ENCODE measurements around the gene WASF1. TPM values are rescaled to one million over a fixed set of nuclear protein-coding genes. Genes with fewer than 3 reads are reported as not detected.
A peak's percentile ranks its signal among the peaks of the same experiment; 100 is the strongest.

Gene WASF1
- total and polyA plus RNA-seq, 7 donors = 0.92 to 34.9 (median 10.2) TPM

- no peak for DNase-seq
- no peaks in the 10 kb centered on the region for H3K4me1 ChIP-seq
- no peaks in the 10 kb centered on the region for H3K27me3 ChIP-seq
- H3K9me3 ChIP-seq = no peaks in the 10 kb centered on the region
- no peak overlapping the region for H3K4me3 ChIP-seq
- H3K27ac ChIP-seq = no peak overlapping the region
- WGBS, 2 donors = 63 to 71% methylated on average over 1 of the region's 1 CpG
- intact Hi-C loops (cut with DNase I) = no loop called here
- TF ChIP-seq POLR2A (IDR thresholded peaks at IDR 0.05) = no peak
- no peak for TF ChIP-seq EP300 (IDR thresholded peaks at IDR 0.05)
- no peak for TF ChIP-seq CTCF (IDR thresholded peaks at IDR 0.05)
- peaks cover 7 to 96% (median 17%) of the 10 kb centered on the region in 4 donors for H3K36me3 ChIP-seq
These were observed 34.9 kb upstream of the WASF1 start for GRCh38 chr6:110214338-110214737.

- no peak for DNase-seq
- TF ChIP-seq POLR2AphosphoS5 (IDR thresholded peaks at IDR 0.05) (no peak), POLR2A (IDR thresholded peaks at IDR 0.05) (no peak), CTCF (IDR thresholded peaks at IDR 0.05) (no peak), EP300 (IDR thresholded peaks at IDR 0.05) (no peak)
- H3K36me3 ChIP-seq = peaks cover 6 to 88% (median 11%) of the 10 kb centered on the region in 4 donors
- no peak overlapping the region for H3K27ac ChIP-seq
- intact Hi-C loops (cut with DNase I) = no loop called here
- H3K4me3 ChIP-seq = no peak overlapping the region
- no peaks in the 10 kb centered on the region for H3K4me1 ChIP-seq
- no peaks in the 10 kb centered on the region for H3K27me3 ChIP-seq
- WGBS, 2 donors = 94 to 99% methylated on average over 1 of the region's 1 CpG
- no peaks in the 10 kb centered on the region for H3K9me3 ChIP-seq
These were observed 32.3 kb upstream of the WASF1 start for GRCh38 chr6:110211753-110212152.

DNA sequence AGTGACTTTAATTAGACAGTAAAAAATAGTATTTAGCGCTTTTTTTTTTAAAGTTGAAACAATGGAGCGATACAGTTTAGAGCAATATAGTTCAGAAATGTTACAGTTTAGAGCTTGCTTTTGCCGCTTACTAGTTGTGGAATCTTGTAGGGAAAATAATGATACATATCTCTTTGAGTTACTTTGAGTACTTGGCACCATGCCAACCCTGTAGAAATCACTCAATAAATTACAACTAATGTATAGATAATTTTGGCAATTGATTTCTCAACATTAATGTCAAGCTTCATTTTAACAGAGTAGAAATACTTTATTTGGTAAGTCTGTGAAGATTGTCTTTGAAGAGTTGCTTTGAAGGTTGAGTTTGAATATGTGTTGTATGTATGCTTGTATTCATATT, 28.2 kb upstream of the WASF1 start:
- 98 to 100% methylated on average over 3 of the region's 3 CpGs for WGBS, 2 donors
- no peaks in the 10 kb centered on the region for H3K27me3 ChIP-seq
- no peak for DNase-seq
- intact Hi-C loops (cut with DNase I) = no loop called here
- no peak overlapping the region for H3K4me3 ChIP-seq
- no peaks in the 10 kb centered on the region for H3K9me3 ChIP-seq
- H3K36me3 ChIP-seq = peaks cover 5 to 48% (median 6%) of the 10 kb centered on the region in 4 donors
- H3K27ac ChIP-seq = no peak overlapping the region
- peak in 2 of 4 donors; percentile 31 to 38 for TF ChIP-seq POLR2AphosphoS5 (IDR thresholded peaks at IDR 0.05)
- no peak for TF ChIP-seq EP300 (IDR thresholded peaks at IDR 0.05)
- H3K4me1 ChIP-seq = no peaks in the 10 kb centered on the region

DNA sequence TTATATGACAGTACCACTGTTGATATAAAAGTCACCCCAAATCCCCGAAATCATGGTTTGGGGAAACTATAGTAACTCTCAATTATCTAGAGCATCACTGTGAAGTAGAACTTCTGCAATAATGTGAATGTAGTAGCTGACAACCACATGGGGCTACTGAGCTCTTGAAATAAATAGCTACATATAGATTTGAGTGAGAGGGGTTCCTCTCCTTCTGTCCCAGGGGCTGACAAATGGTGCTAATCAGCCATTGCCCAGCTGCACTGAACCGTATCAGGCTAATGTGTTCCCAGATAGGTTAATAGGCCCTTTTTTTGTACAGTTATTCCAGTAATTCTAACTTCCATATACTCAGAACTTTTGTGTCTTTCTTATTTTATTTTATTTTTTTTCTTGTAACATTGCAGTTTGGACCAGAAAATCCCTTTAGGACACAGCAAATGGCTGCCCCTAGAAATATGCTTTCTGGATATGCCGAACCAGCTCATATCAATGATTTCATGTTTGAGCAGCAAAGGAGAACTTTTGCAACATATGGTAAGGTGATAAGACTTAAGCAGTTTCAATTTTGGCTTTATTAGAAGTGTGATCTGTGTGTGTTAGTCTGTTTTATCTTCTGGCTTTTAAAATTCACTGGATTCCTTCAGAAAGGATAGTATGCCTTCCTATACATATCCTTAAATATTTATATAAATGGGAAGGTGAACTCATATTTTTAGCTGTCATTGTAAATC, 21.8 kb upstream of the WASF1 start:
- no peaks in the 10 kb centered on the region for H3K9me3 ChIP-seq
- H3K27ac ChIP-seq = no peak overlapping the region
- H3K36me3 ChIP-seq = no peaks in the 10 kb centered on the region
- no peaks in the 10 kb centered on the region for H3K4me1 ChIP-seq
- TF ChIP-seq CTCF (IDR thresholded peaks at IDR 0.05) = no peak
- no peak for TF ChIP-seq EP300 (IDR thresholded peaks at IDR 0.05)
- intact Hi-C loops (cut with DNase I) = no loop called here
- no peaks in the 10 kb centered on the region for H3K27me3 ChIP-seq
- DNase-seq = no peak
- 93 to 94% methylated on average over 3 of the region's 3 CpGs for WGBS, 2 donors
- no peak overlapping the region for H3K4me3 ChIP-seq

DNA sequence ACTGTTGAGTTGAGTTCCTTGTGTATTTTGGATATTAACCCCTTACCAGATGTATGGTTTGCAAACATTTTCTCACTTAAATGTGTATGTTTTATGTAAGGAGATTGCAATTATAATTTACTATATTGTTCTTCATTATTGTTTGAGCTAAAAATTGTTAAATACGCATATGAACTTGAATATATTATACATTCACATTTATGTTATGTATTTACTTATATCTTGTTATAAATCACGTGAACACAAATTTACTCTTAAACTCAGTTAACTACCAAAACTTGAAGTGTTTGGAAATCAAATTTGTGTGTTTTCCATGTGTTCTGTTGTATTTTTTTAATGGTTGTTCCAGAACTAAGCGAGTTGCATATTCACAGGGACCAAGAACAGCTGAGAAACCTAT, 19.1 kb upstream of the WASF1 start:
- no peak overlapping the region for H3K27ac ChIP-seq
- peaks cover 0 to 6% (median 3%) of the 10 kb centered on the region in 4 donors for H3K36me3 ChIP-seq
- H3K4me1 ChIP-seq = no peaks in the 10 kb centered on the region
- no peaks in the 10 kb centered on the region for H3K9me3 ChIP-seq
- TF ChIP-seq EP300 (IDR thresholded peaks at IDR 0.05) (no peak), CTCF (IDR thresholded peaks at IDR 0.05) (no peak), POLR2A (IDR thresholded peaks at IDR 0.05) (no peak), POLR2AphosphoS5 (IDR thresholded peaks at IDR 0.05) (no peak)
- no peaks in the 10 kb centered on the region for H3K27me3 ChIP-seq
- DNase-seq = no peak
- 95 to 98% methylated on average over 3 of the region's 3 CpGs for WGBS, 2 donors
- intact Hi-C loops (cut with DNase I) = no loop called here
- no peak overlapping the region for H3K4me3 ChIP-seq
